Natural killer cell (primary cell): ENCODE results near the gene RAB26. TPM values are rescaled to one million over a fixed set of nuclear protein-coding genes. Genes with fewer than 3 reads are reported as not detected.
A peak's percentile ranks its signal among the peaks of the same experiment; 100 is the strongest.

Experiments
- ATAC-seq, 3 donors: fragments of 150-1000 bp in 2 of 3; fragments of 200-7000 bp in 1 of 3; cut with Tn5 transposase; 1 replicate in 1 of 3; 2 replicates in 2 of 3; pipeline ENCODE4 v1.10.0; 2021; ENCODE audit warnings: mild to moderate bottlenecking in 2 of 3, moderate library complexity in 2 of 3
- DNase-seq, 2 donors: peaks; one replicate each; pipeline versions ENCODE4 v3.0.0 to v3.0.0-alpha.2; 2013 to 2021; ENCODE audit warnings: mixed read lengths in 1 of 2
- H3K27ac ChIP-seq: one replicate; pipeline ENCODE4 v1.5.1; 2013; ENCODE audit warnings: mild to moderate bottlenecking, low read length
- H3K27me3 ChIP-seq: one replicate; pipeline ENCODE4 v1.6.1; 2013; ENCODE audit warnings: low read length; ENCODE audit not compliant: control insufficient read depth, insufficient read depth
- H3K36me3 ChIP-seq: one replicate; pipeline ENCODE4 v1.6.1; 2013; ENCODE audit warnings: low read length; ENCODE audit not compliant: control insufficient read depth, insufficient read depth
- H3K4me1 ChIP-seq: one replicate; pipeline ENCODE4 v1.6.1; 2013; ENCODE audit warnings: low read length; ENCODE audit not compliant: control insufficient read depth, insufficient read depth
- H3K4me3 ChIP-seq: one replicate; pipeline ENCODE4 v1.5.1; 2013; ENCODE audit warnings: low read length
- H3K9me3 ChIP-seq: one replicate; pipeline ENCODE4 v1.6.1; 2013; ENCODE audit warnings: low read length; ENCODE audit not compliant: control insufficient read depth, insufficient read depth
- H3K27ac Mint-ChIP-seq, 2 donors: one replicate each; pipeline ENCODE4 v1.8.0; 2022; ENCODE audit warnings: mild to moderate bottlenecking in 2 of 2, mixed read lengths in 2 of 2, moderate library complexity in 1 of 2
- H3K27me3 Mint-ChIP-seq, 2 donors: one replicate each; pipeline ENCODE4 v1.8.0; 2022; ENCODE audit warnings: low read depth in 2 of 2, mixed read lengths in 2 of 2
- H3K36me3 Mint-ChIP-seq: one replicate; pipeline ENCODE4 v1.8.0; 2022; ENCODE audit warnings: mixed read lengths
- H3K4me1 Mint-ChIP-seq, 2 donors: one replicate each; pipeline ENCODE4 v1.8.0; 2022; ENCODE audit warnings: mixed read lengths in 2 of 2
- H3K4me3 Mint-ChIP-seq: one replicate; pipeline ENCODE4 v1.8.0; 2022; ENCODE audit warnings: mild to moderate bottlenecking, moderate library complexity, mixed read lengths
- H3K9me3 Mint-ChIP-seq, 2 donors: one replicate each; pipeline ENCODE4 v1.8.0; 2022; ENCODE audit warnings: mixed read lengths in 2 of 2
- WGBS: methylation state at CpG from one replicate; pipeline ENCODE4 v1.1.7; 2013; ENCODE audit warnings: missing lambda C conversion rate; ENCODE audit not compliant: insufficient coverage; 5-methylcytosine and 5-hydroxymethylcytosine counted together
- intact Hi-C: fragments of 100-400 bp; cut with micrococcal nuclease; formaldehyde crosslinking; loops from one replicate; pipeline ENCODE4 v1.14.2; 2022
- total RNA-seq, 4 donors: library from RNA; stranded (reverse); fragments of 120-200 nt in 1 of 4; gene quantifications; one replicate each; pipeline versions ENCODE4 v1.2.3 to v1.2.4, GENCODE V29; 2013 to 2022
- TF ChIP-seq, protein P1 (sequence below): fragments of 200-600 bp; IDR thresholded peaks from one replicate; pipeline ENCODE4 v1.8.0; 2022; ENCODE audit warnings: antibody characterized with exemption

The RAB26 gene
- total RNA-seq, 3 donors from 2014 or later (not counting 1 experiment from before 2014, with no cell fraction given): 0.27 to 0.28 TPM; not detected in 1

DNA sequence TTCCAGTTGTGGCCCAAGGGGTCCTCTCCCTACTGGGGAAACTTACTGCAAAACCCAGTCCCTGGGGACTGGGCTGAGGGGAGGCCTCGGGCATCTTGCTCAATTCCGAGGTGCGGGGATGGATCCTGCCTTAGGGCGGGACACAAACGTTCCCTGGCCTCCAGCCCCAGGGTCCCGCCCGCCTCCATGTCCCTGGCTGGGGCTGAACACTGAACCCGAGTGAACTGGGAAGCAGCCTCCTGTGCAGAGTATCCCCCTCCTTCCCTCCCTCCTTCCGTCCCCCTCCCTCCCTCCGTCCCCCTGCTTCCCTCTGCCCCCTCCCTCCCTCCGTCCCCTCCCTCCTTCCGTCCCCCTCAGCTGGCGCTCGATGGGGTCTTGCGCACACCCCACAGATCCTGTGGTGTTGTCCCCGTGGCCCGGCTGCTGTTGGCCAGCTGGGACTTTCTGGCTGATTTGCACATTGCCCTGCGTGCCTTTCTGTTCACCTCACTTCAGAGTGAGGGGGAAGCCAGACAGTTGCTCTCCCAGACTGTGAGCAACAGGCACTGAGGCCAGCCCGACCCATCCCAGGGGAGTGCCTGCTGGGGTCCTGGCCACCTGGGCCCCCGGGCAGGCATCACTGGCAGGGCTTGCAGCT, 12.6 kb downstream of the RAB26 start:
- Histone ChIP-seq H3K9me3 (no peaks in the 10 kb centered on the region), H3K36me3 (peaks cover 2% of the 10 kb centered on the region), H3K27ac (no peak overlapping the region), H3K4me1 (peaks cover 34% of the 10 kb centered on the region), H3K4me3 (no peak overlapping the region), H3K27me3 (no peaks in the 10 kb centered on the region)
- no peaks in the 10 kb centered on the region for H3K9me3 Mint-ChIP-seq
- H3K27ac Mint-ChIP-seq: no peak overlapping the region
- no peaks in the 10 kb centered on the region for H3K36me3 Mint-ChIP-seq
- peaks cover 14 to 35% of the 10 kb centered on the region in 2 donors for H3K4me1 Mint-ChIP-seq
- TF ChIP-seq, protein P1, sequence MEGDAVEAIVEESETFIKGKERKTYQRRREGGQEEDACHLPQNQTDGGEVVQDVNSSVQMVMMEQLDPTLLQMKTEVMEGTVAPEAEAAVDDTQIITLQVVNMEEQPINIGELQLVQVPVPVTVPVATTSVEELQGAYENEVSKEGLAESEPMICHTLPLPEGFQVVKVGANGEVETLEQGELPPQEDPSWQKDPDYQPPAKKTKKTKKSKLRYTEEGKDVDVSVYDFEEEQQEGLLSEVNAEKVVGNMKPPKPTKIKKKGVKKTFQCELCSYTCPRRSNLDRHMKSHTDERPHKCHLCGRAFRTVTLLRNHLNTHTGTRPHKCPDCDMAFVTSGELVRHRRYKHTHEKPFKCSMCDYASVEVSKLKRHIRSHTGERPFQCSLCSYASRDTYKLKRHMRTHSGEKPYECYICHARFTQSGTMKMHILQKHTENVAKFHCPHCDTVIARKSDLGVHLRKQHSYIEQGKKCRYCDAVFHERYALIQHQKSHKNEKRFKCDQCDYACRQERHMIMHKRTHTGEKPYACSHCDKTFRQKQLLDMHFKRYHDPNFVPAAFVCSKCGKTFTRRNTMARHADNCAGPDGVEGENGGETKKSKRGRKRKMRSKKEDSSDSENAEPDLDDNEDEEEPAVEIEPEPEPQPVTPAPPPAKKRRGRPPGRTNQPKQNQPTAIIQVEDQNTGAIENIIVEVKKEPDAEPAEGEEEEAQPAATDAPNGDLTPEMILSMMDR: no peak
- DNase-seq (no peak), ATAC-seq (no peak)
- intact Hi-C loops: no loop called here
- 85% methylated on average over 19 of the region's 20 CpGs for WGBS
- H3K27me3 Mint-ChIP-seq: no peaks in the 10 kb centered on the region
- no peak overlapping the region for H3K4me3 Mint-ChIP-seq

- Histone ChIP-seq H3K27ac (no peak overlapping the region), H3K27me3 (no peaks in the 10 kb centered on the region), H3K36me3 (peaks cover 9% of the 10 kb centered on the region), H3K4me1 (peaks cover 25% of the 10 kb centered on the region), H3K9me3 (no peaks in the 10 kb centered on the region), H3K4me3 (no peak overlapping the region)
- Mint-ChIP-seq H3K36me3 (no peaks in the 10 kb centered on the region), H3K27ac (peak overlapping the region in 1 of 2 donors; percentile 30), H3K4me1 (peaks cover 6 to 26% of the 10 kb centered on the region in 2 donors), H3K9me3 (no peaks in the 10 kb centered on the region), H3K27me3 (no peaks in the 10 kb centered on the region), H3K4me3 (no peak overlapping the region)
- intact Hi-C loops: no loop called here
- 96% methylated on average over 10 of the region's 10 CpGs for WGBS
- TF ChIP-seq, protein P1: no peak
- no peak for ATAC-seq
- no peak for DNase-seq
Observed at GRCh38 chr16:2161911-2162310, 13.5 kb downstream of the RAB26 start.

DNA sequence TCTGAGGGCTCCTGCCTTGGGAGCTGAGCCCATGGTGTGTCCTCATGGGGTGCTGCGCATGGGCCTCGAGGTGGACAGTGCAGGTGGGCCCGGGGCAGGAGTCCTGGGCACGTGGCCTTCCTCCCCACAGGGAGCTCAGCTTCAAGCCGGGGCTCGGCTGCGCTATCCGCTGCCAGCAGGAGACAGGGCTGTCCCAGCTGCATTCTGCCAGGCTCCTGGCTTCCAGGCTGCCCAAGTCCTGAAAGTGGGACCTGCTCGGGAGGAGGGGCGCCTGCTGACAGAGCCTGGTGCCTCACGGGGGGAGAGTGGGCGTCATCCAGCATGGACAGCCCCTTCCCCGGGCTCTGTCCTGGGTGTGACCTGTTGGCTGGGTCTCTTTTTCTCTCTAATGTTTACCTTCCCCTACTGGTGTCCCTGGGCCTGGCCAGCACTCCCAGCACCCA, 14.3 kb downstream of the RAB26 start:
- intact Hi-C loops: no loop called here
- Histone ChIP-seq H3K4me3 (no peak overlapping the region), H3K27me3 (no peaks in the 10 kb centered on the region), H3K36me3 (peaks cover 12% of the 10 kb centered on the region), H3K27ac (no peak overlapping the region), H3K4me1 (peaks cover 19% of the 10 kb centered on the region), H3K9me3 (no peaks in the 10 kb centered on the region)
- H3K4me3 Mint-ChIP-seq: no peak overlapping the region
- no peaks in the 10 kb centered on the region for H3K27me3 Mint-ChIP-seq
- no peak for ATAC-seq
- H3K27ac Mint-ChIP-seq: no peak overlapping the region
- 96% methylated on average over 13 of the region's 13 CpGs for WGBS
- H3K36me3 Mint-ChIP-seq: no peaks in the 10 kb centered on the region
- peaks cover 0 to 18% of the 10 kb centered on the region in 2 donors for H3K4me1 Mint-ChIP-seq
- H3K9me3 Mint-ChIP-seq: no peaks in the 10 kb centered on the region
- TF ChIP-seq, protein P1: no peak
- DNase-seq: no peak
